HG03558 (cell line): ENCODE results near the gene CHRM4.

Experiments
- ATAC-seq: cut with Tn5 transposase; IDR thresholded peaks from one replicate; pipeline ENCODE4 v1.9.1; 2021; ENCODE audit warnings: moderate number of reproducible peaks; ENCODE audit not compliant: unreplicated experiment; ENCODE audit errors: extremely low read depth

CHRM4 gene

GRCh38 chr11:46335890-46336562 lies 55.5 kb downstream of the CHRM4 start:
- ATAC-seq, result no peak

DNA sequence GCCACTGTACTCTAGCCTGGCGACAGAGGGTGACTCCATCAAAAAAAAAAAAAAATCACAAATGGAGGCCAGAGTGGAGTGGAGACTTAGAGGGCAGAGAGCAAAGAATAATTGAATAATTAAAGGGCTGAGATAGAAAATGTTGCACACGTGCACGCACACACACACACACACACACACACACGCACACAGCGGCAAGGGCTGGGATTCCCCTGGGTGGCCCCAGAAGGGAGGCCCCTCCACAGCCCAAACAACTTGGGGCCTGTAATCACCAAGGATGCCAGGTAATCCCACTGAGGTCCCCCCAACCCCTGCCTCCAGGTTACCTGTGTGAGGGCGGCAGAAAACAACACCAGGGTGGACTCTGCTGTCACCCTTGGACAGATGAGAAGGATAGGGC lies 56.3 kb downstream of the CHRM4 start:
- no peak for ATAC-seq

- ATAC-seq, result no peak
Measured at GRCh38 chr11:46334211-46334610, 57.4 kb downstream of the CHRM4 start.
